ENCODE results near the gene TANC1. TPM values are rescaled to one million over a fixed set of nuclear protein-coding genes. Genes with fewer than 3 reads are reported as not detected.
A peak's percentile ranks its signal among the peaks of the same experiment; 100 is the strongest.

Gene TANC1
- total RNA-seq, 2 donors from 2014 or later, result 70.1 to 86.1 TPM

DNA sequence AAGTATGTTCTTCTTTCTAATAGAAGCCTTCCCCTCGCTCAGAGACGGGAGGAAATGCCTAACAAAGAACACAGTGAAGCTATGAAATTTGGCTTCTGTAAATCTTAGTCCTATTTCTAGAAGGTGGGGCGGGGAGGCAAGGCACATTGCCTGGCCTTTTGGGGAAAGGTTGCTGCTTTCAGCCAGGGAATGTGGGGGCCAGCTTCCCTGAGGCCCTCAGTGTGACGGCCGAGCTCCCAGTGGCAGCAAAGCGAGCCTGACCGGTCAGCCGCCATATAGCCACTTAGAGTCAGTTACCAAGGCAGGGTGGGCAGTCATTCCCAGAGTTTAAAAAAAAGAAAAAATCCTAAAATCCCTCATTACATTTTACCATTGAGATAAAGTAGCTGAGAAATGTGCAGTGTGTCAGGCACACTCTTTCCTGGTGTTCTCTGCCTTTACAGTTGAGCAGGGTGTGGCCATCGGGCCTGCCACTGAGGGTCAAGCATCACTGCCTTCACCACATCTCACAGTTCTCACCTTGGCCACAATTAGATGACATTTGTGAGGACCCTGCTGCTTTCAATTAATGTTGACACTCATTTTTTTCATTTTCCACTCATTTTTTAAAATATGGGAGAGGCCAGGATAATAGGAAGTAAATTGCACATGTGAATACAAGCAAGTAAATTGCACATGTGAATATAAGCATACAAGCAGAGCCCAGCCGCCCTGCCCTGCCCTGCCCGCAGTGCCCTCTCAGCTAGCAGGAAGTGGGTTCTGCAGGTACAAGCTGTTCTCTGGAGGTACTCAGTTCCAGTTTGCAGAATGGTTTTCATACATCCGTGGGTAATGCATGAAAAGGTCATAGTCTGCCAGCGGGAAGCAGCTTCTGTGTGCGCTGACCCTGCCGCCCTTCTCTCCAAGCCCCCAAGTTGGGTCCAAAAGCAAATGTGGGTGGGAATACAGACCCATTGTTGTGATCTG, 241.2 kb downstream of the TANC1 start:
- no peak for DNase-seq (ENCODE audit: low spot score)
- ATAC-seq (ENCODE audit: insufficient number of reproducible peaks, low FRiP score, low read depth), result no peak
- Histone ChIP-seq H3K9me3 (no peaks in the 10 kb centered on the region), H3K27me3 (replicated peaks; ENCODE audit: insufficient read depth) (no peaks in the 10 kb centered on the region), H3K4me1 (ENCODE audit: control insufficient read depth in 1 of 2, low read depth in 2 of 2) (peaks cover 12 to 53% of the 10 kb centered on the region in 2 donors), H3K27ac (peak overlapping the region; percentile 49 to 61), H3K4me3 (no peak overlapping the region), H3K36me3 (peaks cover 4% of the 10 kb centered on the region)
- TF ChIP-seq, protein P1, sequence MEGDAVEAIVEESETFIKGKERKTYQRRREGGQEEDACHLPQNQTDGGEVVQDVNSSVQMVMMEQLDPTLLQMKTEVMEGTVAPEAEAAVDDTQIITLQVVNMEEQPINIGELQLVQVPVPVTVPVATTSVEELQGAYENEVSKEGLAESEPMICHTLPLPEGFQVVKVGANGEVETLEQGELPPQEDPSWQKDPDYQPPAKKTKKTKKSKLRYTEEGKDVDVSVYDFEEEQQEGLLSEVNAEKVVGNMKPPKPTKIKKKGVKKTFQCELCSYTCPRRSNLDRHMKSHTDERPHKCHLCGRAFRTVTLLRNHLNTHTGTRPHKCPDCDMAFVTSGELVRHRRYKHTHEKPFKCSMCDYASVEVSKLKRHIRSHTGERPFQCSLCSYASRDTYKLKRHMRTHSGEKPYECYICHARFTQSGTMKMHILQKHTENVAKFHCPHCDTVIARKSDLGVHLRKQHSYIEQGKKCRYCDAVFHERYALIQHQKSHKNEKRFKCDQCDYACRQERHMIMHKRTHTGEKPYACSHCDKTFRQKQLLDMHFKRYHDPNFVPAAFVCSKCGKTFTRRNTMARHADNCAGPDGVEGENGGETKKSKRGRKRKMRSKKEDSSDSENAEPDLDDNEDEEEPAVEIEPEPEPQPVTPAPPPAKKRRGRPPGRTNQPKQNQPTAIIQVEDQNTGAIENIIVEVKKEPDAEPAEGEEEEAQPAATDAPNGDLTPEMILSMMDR (IDR thresholded peaks at IDR 0.05), result no peak

- H3K36me3 ChIP-seq, result peaks cover 15% of the 10 kb centered on the region
- H3K9me3 ChIP-seq, result no peaks in the 10 kb centered on the region
- TF ChIP-seq, protein P1 (IDR thresholded peaks at IDR 0.05), result no peak
- DNase-seq (ENCODE audit: low spot score) (no peak), ATAC-seq (ENCODE audit: insufficient number of reproducible peaks, low FRiP score, low read depth) (no peak)
- peak overlapping the region in 1 of 2 donors; percentile 22 for H3K27ac ChIP-seq
- no peaks in the 10 kb centered on the region for H3K27me3 ChIP-seq (replicated peaks; ENCODE audit: insufficient read depth)
- peaks cover 12 to 46% of the 10 kb centered on the region in 2 donors for H3K4me1 ChIP-seq (ENCODE audit: control insufficient read depth in 1 of 2, low read depth in 2 of 2)
- H3K4me3 ChIP-seq, result no peak overlapping the region
Observed at GRCh38 chr2:159211447-159212396, 243.3 kb downstream of the TANC1 start.

DNA sequence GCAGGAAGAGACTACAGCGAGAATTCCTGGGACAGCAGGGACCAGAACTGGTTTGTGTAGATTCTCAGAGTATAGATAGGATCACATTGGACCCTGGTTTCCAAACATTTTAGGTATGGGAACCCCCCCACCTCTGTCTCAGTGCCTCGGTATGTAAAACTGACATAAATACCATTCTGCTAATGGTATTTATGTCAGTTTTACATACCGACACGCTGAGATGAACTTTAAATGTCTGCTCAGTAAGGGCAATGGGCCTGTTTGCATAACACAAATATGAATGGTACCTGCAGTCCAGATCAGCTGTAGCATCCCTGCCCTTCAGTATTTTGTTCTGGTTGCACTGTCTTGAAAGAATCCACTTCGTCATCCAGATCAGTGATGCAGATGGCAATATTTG, 244.9 kb downstream of the TANC1 start:
- ATAC-seq (ENCODE audit: insufficient number of reproducible peaks, low FRiP score, low read depth) (no peak), DNase-seq (ENCODE audit: low spot score) (no peak)
- TF ChIP-seq, protein P1 (IDR thresholded peaks at IDR 0.05), result no peak
- no peak overlapping the region for H3K27ac ChIP-seq
- H3K9me3 ChIP-seq, result no peaks in the 10 kb centered on the region
- H3K4me1 ChIP-seq (ENCODE audit: control insufficient read depth in 1 of 2, low read depth in 2 of 2), result peaks cover 12 to 39% of the 10 kb centered on the region in 2 donors
- no peak overlapping the region for H3K4me3 ChIP-seq
- H3K27me3 ChIP-seq (replicated peaks; ENCODE audit: insufficient read depth), result no peaks in the 10 kb centered on the region
- peaks cover 23% of the 10 kb centered on the region for H3K36me3 ChIP-seq

DNA sequence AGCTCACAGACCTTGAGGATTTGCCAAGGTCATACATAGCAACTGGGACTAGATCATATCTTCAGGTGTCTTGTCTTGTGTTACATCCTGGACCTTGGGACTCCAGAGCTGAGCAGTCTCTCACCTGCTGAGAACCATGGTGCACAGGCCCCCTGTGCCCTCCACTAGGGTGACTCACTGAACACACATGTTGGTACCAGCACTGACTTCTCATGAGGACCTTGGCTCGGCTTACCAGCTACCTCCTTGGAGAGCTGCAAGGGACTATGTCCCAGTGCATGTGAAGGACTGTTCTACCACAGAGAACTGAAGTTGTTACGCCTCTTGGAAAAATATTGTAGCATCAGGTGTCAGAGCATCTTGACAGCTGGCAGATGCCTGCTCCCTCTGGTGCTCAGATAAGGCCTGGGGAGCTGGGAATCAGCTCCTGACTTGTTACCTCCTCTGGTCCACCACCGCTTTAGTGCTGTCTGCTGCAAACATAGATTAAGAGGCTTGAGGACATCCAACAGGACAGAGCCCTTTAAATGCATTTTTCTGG, 246.0 kb downstream of the TANC1 start:
- Histone ChIP-seq H3K4me3 (no peak overlapping the region), H3K27me3 (replicated peaks; ENCODE audit: insufficient read depth) (no peaks in the 10 kb centered on the region), H3K9me3 (no peaks in the 10 kb centered on the region), H3K4me1 (ENCODE audit: control insufficient read depth in 1 of 2, low read depth in 2 of 2) (peaks cover 5 to 28% of the 10 kb centered on the region in 2 donors), H3K27ac (no peak overlapping the region), H3K36me3 (peaks cover 32% of the 10 kb centered on the region)
- TF ChIP-seq, protein P1 (IDR thresholded peaks at IDR 0.05), result no peak
- no peak for DNase-seq (ENCODE audit: low spot score)
- ATAC-seq (ENCODE audit: insufficient number of reproducible peaks, low FRiP score, low read depth), result no peak

Measured in thoracic aorta (tissue), 2 donors.